SU-DHL-6 (cell line): ENCODE measurements around the gene FSHB.

Source experiments
- H2AFZ ChIP-seq: fragments of 200-600 bp; sonication (generic); 2 replicates; pipeline ENCODE4 v1.6.1; 2014; ENCODE audit warnings: low read depth, mild to moderate bottlenecking, moderate library complexity, mixed read lengths, antibody characterized with exemption, low read length; ENCODE audit not compliant: severe bottlenecking
- H3F3A ChIP-seq: fragments of 200-600 bp; shearing (Covaris generic); 2 replicates; pipeline ENCODE4 v1.6.0; 2016; ENCODE audit warnings: antibody characterized with exemption, mild to moderate bottlenecking; ENCODE audit not compliant: insufficient read depth
- H3K27ac ChIP-seq: fragments of 200-600 bp; sonication (generic); 2 replicates; pipeline ENCODE4 v1.5.1; 2016; ENCODE audit warnings: low read depth, mild to moderate bottlenecking, low read length, moderate library complexity, mixed read lengths
- H3K27me3 ChIP-seq: fragments of 200-600 bp; sonication (generic), shearing (Covaris generic); 2 replicates; pipeline ENCODE4 v1.6.0; 2014; ENCODE audit warnings: mild to moderate bottlenecking, low read length
- H3K36me3 ChIP-seq: fragments of 200-600 bp; sonication (generic); 2 replicates; pipeline ENCODE4 v1.6.1; 2014; ENCODE audit warnings: mild to moderate bottlenecking, low read length, mixed read lengths
- H3K4me2 ChIP-seq: fragments of 300-600, 200-600 bp; shearing (Covaris generic), sonication (generic); 2 replicates; pipeline ENCODE4 v1.6.0; 2014; ENCODE audit warnings: low read length, low read depth, mild to moderate bottlenecking; ENCODE audit not compliant: poor library complexity, severe bottlenecking
- H3K4me3 ChIP-seq: fragments of 200-600 bp; sonication (generic); 2 replicates; pipeline ENCODE4 v1.5.1; 2014; ENCODE audit warnings: antibody characterized with exemption, low read length, mild to moderate bottlenecking, mixed read lengths; ENCODE audit not compliant: insufficient read depth, poor library complexity, severe bottlenecking
- H3K79me2 ChIP-seq: fragments of 200-600 bp; sonication (generic); 2 replicates; pipeline ENCODE4 v1.6.1; 2014; ENCODE audit warnings: mild to moderate bottlenecking, low read length, moderate library complexity; ENCODE audit not compliant: insufficient read depth
- H3K9ac ChIP-seq: fragments of 200-600 bp; sonication (generic); 2 replicates; pipeline ENCODE4 v1.7.0; 2014; ENCODE audit warnings: mild to moderate bottlenecking, low read length
- H3K9me2 ChIP-seq: fragments of 200-600 bp; sonication (generic); replicated peaks from 2 replicates; pipeline ENCODE4 v1.6.1; 2014; ENCODE audit warnings: low read length; ENCODE audit not compliant: insufficient read depth
- H3K9me3 ChIP-seq: fragments of 200-600 bp; sonication (generic); 2 replicates; pipeline ENCODE4 v1.6.1; 2014; ENCODE audit warnings: low read length, mixed read lengths; ENCODE audit not compliant: insufficient read depth
- H4K20me1 ChIP-seq: fragments of 200-600 bp; sonication (generic); 2 replicates; pipeline ENCODE4 v1.6.1; 2014; ENCODE audit warnings: low read depth, mild to moderate bottlenecking, antibody characterized with exemption, low read length, moderate library complexity, mixed read lengths
- CTCF ChIP-seq: fragments of 200-600 bp; sonication (generic); IDR thresholded peaks from one replicate; pipeline ENCODE4 v1.5.1; 2017; ENCODE audit warnings: antibody characterized with exemption, mild to moderate bottlenecking, low read length, moderate library complexity; ENCODE audit not compliant: insufficient read depth, poor library complexity, severe bottlenecking
- EZH2phosphoT487 ChIP-seq: fragments of 200-600 bp; sonication (generic), shearing (Covaris generic); conservative IDR thresholded peaks from 2 replicates; pipeline ENCODE4 v1.6.1; 2018; ENCODE audit warnings: mild to moderate bottlenecking, antibody characterized with exemption, low read length, moderate library complexity, mixed read lengths

FSHB gene

GRCh38 chr11:30230714-30231113 lies at the start of gene FSHB:
FSHB (plus strand) TSS chr11:30231014; CDS start chr11:30231903, 889 bp downstream.
- Histone ChIP-seq H3K4me3 (no peak within 1 kb of the TSS), H3K27me3 (no peaks in the 10 kb centered on the region), H3K9me2 (no peaks in the 10 kb centered on the region), H3K9me3 (no peaks in the 10 kb centered on the region), H3K4me2 (no peak within 1 kb of the TSS), H4K20me1 (no peaks in the 10 kb centered on the region), H3K36me3 (no peaks in the 10 kb centered on the region), H3K79me2 (no peaks in the 10 kb centered on the region), H3F3A (no peaks in the 10 kb centered on the region), H2AFZ (no peak within 1 kb of the TSS), H3K9ac (no peak within 1 kb of the TSS), H3K27ac (no peak within 1 kb of the TSS)
- TF ChIP-seq CTCF (no peak), EZH2phosphoT487 (no peak)

- Histone ChIP-seq H3K4me3 (no peak overlapping the region), H3K27me3 (no peaks in the 10 kb centered on the region), H3F3A (no peaks in the 10 kb centered on the region), H3K9me2 (no peaks in the 10 kb centered on the region), H3K9ac (no peak overlapping the region), H3K36me3 (no peaks in the 10 kb centered on the region), H4K20me1 (no peaks in the 10 kb centered on the region), H2AFZ (no peak overlapping the region), H3K27ac (no peak overlapping the region), H3K79me2 (no peaks in the 10 kb centered on the region), H3K9me3 (peaks cover 4% of the 10 kb centered on the region; the same call in 1 of the 2 replicates), H3K4me2 (no peak overlapping the region)
- no peak for TF ChIP-seq EZH2phosphoT487
- no peak for TF ChIP-seq CTCF
Observed at GRCh38 chr11:30186748-30187147, 44.1 kb upstream of the FSHB start.

GRCh38 chr11:30192620-30193019 lies 38.2 kb upstream of the FSHB start:
- no peak for TF ChIP-seq CTCF
- Histone ChIP-seq H3F3A (no peaks in the 10 kb centered on the region), H4K20me1 (no peaks in the 10 kb centered on the region), H3K27me3 (no peaks in the 10 kb centered on the region), H3K36me3 (no peaks in the 10 kb centered on the region), H3K4me3 (no peak overlapping the region), H3K4me2 (no peak overlapping the region), H3K9me3 (peaks cover 4% of the 10 kb centered on the region; the same call in 1 of the 2 replicates), H3K79me2 (no peaks in the 10 kb centered on the region), H3K9ac (no peak overlapping the region), H2AFZ (no peak overlapping the region), H3K27ac (no peak overlapping the region), H3K9me2 (no peaks in the 10 kb centered on the region)
